Ishikawa (cell line): ENCODE results near the gene DLX1.

Source experiments
- CREB1 ChIP-seq: IDR thresholded peaks from 2 replicates; pipeline ENCODE4 v1.6.1; 2012; ENCODE audit warnings: low read depth
- EGR1 ChIP-seq: IDR thresholded peaks from 2 replicates; pipeline ENCODE4 v1.6.1; 2012
- FOXM1 ChIP-seq: IDR thresholded peaks from 2 replicates; pipeline ENCODE4 v1.6.1; 2012; ENCODE audit warnings: low read depth, borderline replicate concordance
- NFIC ChIP-seq: IDR thresholded peaks from 2 replicates; pipeline ENCODE4 v1.6.1; 2012
- TEAD4 ChIP-seq: IDR thresholded peaks from 2 replicates; pipeline ENCODE4 v1.6.1; 2012
- YY1 ChIP-seq: IDR thresholded peaks from 2 replicates; pipeline ENCODE4 v1.6.1; 2012; ENCODE audit warnings: low read depth
- ZBTB7A ChIP-seq: IDR thresholded peaks from 2 replicates; pipeline ENCODE4 v1.6.1; 2012; ENCODE audit warnings: low read depth

DNA sequence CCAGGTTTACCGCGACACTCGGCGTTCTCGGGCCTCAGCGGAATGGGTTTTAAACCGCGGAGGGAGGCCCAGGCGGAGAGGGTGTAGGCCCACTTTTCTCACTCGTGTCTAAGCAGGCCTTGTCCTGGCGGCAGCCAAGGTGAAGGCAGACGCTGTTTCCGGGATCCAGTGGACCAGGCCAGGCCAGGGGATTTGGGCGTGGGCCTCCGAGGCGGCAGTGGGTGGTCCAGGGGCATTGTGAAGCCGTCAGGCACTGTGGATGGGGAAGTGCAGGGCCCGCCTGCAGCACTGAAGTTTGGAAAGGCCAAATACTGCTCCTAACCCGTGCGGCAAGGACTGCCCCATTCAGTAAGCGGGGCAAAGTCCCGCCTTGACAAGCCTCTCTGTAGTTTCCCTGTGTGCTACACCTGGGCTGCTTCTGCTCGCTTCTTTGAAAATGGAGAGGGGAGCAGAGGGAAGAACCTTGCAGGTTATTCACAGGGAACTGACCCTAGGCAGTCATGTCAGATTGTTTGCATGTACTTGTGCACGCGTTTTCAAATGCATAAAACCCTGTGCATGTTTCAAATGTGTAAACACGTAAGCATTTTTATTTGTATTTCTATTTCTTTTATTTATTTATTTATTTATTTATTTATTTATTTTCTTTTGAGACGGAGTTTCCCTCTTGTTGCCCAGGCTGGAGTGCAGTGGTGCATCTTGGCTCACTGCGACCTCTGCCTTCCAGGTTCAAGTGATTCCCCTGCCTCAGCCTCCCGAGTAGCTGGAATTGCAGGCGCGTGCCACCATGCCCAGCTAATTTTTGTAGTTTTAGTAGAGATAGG is 24.9 kb downstream of the DLX1 start:
- TF ChIP-seq FOXM1 (no peak), ZBTB7A (no peak), YY1 (no peak), EGR1 (no peak), NFIC (no peak), TEAD4 (no peak), CREB1 (no peak)
